ENCODE data around the gene TNFRSF25. TPM values are rescaled to one million over a fixed set of nuclear protein-coding genes. Genes with fewer than 3 reads are reported as not detected.
"Not testable (repeated sequence)": the region's sequence is repeated elsewhere in the genome, so short reads cannot be mapped to it uniquely, and the experiment has no call there.

TNFRSF25 gene
- polyA plus RNA-seq, 1 donor = 55.2 TPM

GRCh38 chr1:6462412-6463119 is 3.4 kb downstream of the TNFRSF25 start:
- Histone ChIP-seq H3K27ac (ENCODE audit: low read length) (no peak overlapping the region), H3K4me3 (ENCODE audit: low read length) (no peak overlapping the region), H3K36me3 (ENCODE audit: control insufficient read depth, insufficient read depth, low read length) (peaks cover 45% of the 10 kb centered on the region), H3K4me1 (ENCODE audit: control insufficient read depth, insufficient read depth, low read length) (peaks cover 36% of the 10 kb centered on the region), H3K27me3 (ENCODE audit: control insufficient read depth, insufficient read depth, low read length) (peaks cover 9% of the 10 kb centered on the region), H3K9me3 (ENCODE audit: control insufficient read depth, low read depth, low read length) (peaks cover 19% of the 10 kb centered on the region)
- no peak for DNase-seq
- whole genome bisulfite sequencing (ENCODE audit: insufficient coverage, low lambda C conversion rate) = no CpG with 5 or more reads among the region's 13 CpGs

DNA sequence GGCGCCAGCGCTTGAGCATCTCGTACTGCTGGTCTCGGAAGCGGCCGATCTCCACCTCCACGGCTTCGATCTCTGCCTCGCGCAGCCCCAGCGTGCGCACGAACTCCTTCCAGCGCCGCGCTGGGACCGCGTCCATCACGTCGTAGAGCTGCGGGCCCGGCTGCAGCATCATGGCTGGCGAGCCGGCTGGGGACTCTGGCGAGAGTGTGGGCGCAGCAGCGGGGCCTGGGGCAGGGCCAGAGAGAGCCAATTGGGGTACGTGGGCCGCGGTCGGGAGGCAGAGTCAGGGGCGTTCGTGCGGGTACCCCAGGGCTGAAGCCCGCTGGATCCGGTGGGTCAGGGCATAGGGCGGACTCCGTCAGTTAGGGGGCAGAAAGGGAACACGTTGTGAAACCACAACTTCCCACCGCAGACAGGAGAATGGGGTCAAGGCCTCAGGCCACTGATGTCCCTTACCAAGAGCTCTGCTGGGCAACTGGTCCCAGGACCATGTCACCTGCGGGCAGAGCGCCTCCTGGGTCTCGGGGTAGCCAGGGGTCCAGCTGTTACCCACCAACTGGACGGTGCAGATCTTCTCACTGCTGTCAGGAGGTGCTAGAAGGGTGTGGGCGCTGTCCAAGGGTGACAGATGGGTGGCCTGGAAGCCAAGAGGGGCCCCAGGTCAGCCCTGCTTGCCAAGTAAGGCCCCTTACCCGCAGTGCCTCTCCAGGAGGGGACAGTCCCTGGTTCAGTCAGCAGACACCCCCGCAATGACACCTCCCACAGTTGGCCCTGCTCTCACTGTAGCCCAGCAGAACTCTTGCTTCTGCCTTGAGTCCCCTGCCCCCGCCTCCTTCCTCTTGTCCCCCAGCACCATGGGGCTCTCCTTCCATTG is 4.2 kb downstream of the TNFRSF25 start:
- peaks cover 13% of the 10 kb centered on the region for H3K27me3 ChIP-seq (ENCODE audit: control insufficient read depth, insufficient read depth, low read length)
- WGBS (ENCODE audit: insufficient coverage, low lambda C conversion rate) = no CpG with 5 or more reads among the region's 48 CpGs
- no peak for DNase-seq
- H3K4me3 ChIP-seq (ENCODE audit: low read length) = no peak overlapping the region
- peaks cover 19% of the 10 kb centered on the region for H3K9me3 ChIP-seq (ENCODE audit: control insufficient read depth, low read depth, low read length)
- H3K27ac ChIP-seq (ENCODE audit: low read length) = no peak overlapping the region
- peaks cover 28% of the 10 kb centered on the region for H3K4me1 ChIP-seq (ENCODE audit: control insufficient read depth, insufficient read depth, low read length)
- peaks cover 48% of the 10 kb centered on the region for H3K36me3 ChIP-seq (ENCODE audit: control insufficient read depth, insufficient read depth, low read length)

DNA sequence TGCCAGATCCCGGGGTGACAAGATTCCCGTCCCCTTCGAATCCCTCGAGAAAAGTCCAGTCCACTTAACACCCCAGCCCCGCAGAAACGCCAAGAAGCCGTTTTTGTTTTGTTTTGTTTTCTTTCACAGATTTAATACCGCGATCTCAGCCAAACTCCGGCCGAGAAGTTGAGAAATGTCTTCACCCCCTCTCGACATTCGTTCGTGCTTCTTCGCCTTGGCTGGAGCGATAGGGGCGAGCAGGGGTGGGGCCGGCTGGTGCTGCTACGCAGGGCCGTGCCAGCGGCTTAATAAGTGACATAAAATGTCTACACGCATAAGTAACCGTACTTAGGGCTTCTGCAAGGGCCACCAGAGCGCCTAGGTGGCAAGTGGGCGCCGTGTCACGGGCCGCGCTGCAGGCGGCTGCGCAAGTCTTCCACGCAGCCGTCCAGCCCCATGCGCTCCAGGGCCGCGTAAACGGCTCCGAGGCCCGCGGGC is 4.9 kb downstream of the TNFRSF25 start:
- no peak for DNase-seq
- Histone ChIP-seq H3K9me3 (ENCODE audit: control insufficient read depth, low read depth, low read length) (peaks cover 19% of the 10 kb centered on the region), H3K4me3 (ENCODE audit: low read length) (no peak overlapping the region), H3K36me3 (ENCODE audit: control insufficient read depth, insufficient read depth, low read length) (peaks cover 55% of the 10 kb centered on the region), H3K27ac (ENCODE audit: low read length) (no peak overlapping the region), H3K27me3 (ENCODE audit: control insufficient read depth, insufficient read depth, low read length) (peaks cover 19% of the 10 kb centered on the region), H3K4me1 (ENCODE audit: control insufficient read depth, insufficient read depth, low read length) (peaks cover 28% of the 10 kb centered on the region)
- no CpG with 5 or more reads among the region's 40 CpGs for WGBS (ENCODE audit: insufficient coverage, low lambda C conversion rate)

GRCh38 chr1:6460301-6461050 is 5.5 kb downstream of the TNFRSF25 start:
- H3K27me3 ChIP-seq (ENCODE audit: control insufficient read depth, insufficient read depth, low read length) = peaks cover 23% of the 10 kb centered on the region
- H3K4me1 ChIP-seq (ENCODE audit: control insufficient read depth, insufficient read depth, low read length) = peaks cover 25% of the 10 kb centered on the region
- peaks cover 22% of the 10 kb centered on the region for H3K9me3 ChIP-seq (ENCODE audit: control insufficient read depth, low read depth, low read length)
- DNase-seq = no peak
- peaks cover 59% of the 10 kb centered on the region for H3K36me3 ChIP-seq (ENCODE audit: control insufficient read depth, insufficient read depth, low read length)
- no peak overlapping the region for H3K4me3 ChIP-seq (ENCODE audit: low read length)
- no CpG with 5 or more reads among the region's 39 CpGs for WGBS (ENCODE audit: insufficient coverage, low lambda C conversion rate)
- H3K27ac ChIP-seq (ENCODE audit: low read length) = no peak overlapping the region

DNA sequence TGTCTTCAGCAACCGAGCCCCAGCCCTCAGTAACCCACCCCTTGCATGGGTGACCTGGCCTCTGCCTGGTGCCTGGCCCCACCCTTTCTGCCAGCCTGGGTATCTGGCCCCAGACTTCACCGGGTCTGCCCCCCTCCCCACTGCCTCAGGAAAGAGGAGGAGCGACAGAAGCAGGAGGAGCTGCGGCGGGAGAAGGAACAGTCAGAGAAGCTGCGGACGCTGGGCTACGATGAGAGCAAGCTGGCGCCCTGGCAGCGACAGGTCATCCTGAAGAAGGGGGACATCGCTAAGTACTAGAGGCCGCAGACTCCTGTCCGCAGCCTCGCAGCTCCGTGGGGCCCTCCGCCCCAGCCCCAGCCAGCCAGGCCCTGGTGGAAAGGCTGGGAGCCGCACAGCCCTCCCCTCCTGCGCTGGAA is 6.1 kb downstream of the TNFRSF25 start:
- Histone ChIP-seq H3K36me3 (ENCODE audit: control insufficient read depth, insufficient read depth, low read length) (peaks cover 60% of the 10 kb centered on the region), H3K4me1 (ENCODE audit: control insufficient read depth, insufficient read depth, low read length) (peaks cover 19% of the 10 kb centered on the region), H3K4me3 (ENCODE audit: low read length) (no peak overlapping the region), H3K27ac (ENCODE audit: low read length) (no peak overlapping the region), H3K27me3 (ENCODE audit: control insufficient read depth, insufficient read depth, low read length) (peaks cover 25% of the 10 kb centered on the region), H3K9me3 (ENCODE audit: control insufficient read depth, low read depth, low read length) (peaks cover 24% of the 10 kb centered on the region)
- WGBS (ENCODE audit: insufficient coverage, low lambda C conversion rate) = no CpG with 5 or more reads among the region's 18 CpGs
- no peak for DNase-seq

- Histone ChIP-seq H3K27me3 (ENCODE audit: control insufficient read depth, insufficient read depth, low read length) (peaks cover 42% of the 10 kb centered on the region), H3K27ac (ENCODE audit: low read length) (no peak overlapping the region), H3K4me1 (ENCODE audit: control insufficient read depth, insufficient read depth, low read length) (peaks cover 20% of the 10 kb centered on the region), H3K36me3 (ENCODE audit: control insufficient read depth, insufficient read depth, low read length) (peaks cover 54% of the 10 kb centered on the region), H3K4me3 (ENCODE audit: low read length) (no peak overlapping the region), H3K9me3 (ENCODE audit: control insufficient read depth, low read depth, low read length) (peaks cover 32% of the 10 kb centered on the region)
- WGBS (ENCODE audit: insufficient coverage, low lambda C conversion rate) = no CpG with 5 or more reads among the region's 11 CpGs
- no peak for DNase-seq
These were observed 9.0 kb downstream of the TNFRSF25 start for GRCh38 chr1:6456800-6457466.

DNA sequence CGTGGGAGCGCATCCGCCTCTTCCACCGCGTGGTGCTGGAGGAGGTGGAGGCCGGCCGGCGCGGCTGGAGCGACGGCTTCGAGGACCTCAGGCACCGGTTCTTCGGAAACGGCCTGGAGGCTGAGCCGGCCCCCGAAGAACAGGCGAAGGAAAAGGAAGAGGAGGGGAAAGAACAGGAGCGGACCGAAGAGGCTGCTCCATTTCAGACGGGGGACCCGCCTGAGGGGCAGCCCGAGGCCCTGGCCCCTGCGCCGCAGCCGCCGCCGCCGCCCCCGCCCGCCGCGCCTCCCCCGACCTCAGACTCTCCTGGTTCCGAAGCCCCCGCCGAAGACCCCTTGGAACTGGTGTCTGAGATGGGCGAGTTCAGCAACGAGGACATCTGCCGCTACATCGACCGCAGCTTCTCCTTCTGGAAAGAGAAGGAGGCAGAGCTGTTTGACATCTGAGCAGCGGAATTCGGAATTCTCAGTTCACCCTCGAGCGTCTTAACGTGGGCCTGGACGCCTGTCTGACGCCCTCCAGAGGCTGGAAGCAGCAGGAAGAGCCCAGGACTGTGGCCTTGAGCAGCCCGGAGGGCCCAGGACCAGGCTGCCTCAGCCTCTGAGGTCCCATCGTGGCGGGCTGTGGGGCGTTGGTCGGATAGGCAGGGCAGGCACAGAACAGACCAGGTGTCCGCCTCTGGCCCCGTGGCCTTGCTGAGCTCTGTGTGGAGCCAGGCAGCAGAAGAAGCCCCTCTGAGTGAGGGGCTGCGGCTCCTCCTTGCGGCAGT is 10.0 kb downstream of the TNFRSF25 start:
- H3K9me3 ChIP-seq (ENCODE audit: control insufficient read depth, low read depth, low read length) = peaks cover 27% of the 10 kb centered on the region
- DNase-seq; H3K27ac ChIP-seq (ENCODE audit: low read length); H3K4me3 ChIP-seq (ENCODE audit: low read length): not testable (repeated sequence)
- H3K4me1 ChIP-seq (ENCODE audit: control insufficient read depth, insufficient read depth, low read length) = peaks cover 25% of the 10 kb centered on the region
- WGBS (ENCODE audit: insufficient coverage, low lambda C conversion rate) = no CpG with 5 or more reads among the region's 58 CpGs
- H3K27me3 ChIP-seq (ENCODE audit: control insufficient read depth, insufficient read depth, low read length) = peaks cover 40% of the 10 kb centered on the region
- H3K36me3 ChIP-seq (ENCODE audit: control insufficient read depth, insufficient read depth, low read length) = peaks cover 48% of the 10 kb centered on the region

DNA sequence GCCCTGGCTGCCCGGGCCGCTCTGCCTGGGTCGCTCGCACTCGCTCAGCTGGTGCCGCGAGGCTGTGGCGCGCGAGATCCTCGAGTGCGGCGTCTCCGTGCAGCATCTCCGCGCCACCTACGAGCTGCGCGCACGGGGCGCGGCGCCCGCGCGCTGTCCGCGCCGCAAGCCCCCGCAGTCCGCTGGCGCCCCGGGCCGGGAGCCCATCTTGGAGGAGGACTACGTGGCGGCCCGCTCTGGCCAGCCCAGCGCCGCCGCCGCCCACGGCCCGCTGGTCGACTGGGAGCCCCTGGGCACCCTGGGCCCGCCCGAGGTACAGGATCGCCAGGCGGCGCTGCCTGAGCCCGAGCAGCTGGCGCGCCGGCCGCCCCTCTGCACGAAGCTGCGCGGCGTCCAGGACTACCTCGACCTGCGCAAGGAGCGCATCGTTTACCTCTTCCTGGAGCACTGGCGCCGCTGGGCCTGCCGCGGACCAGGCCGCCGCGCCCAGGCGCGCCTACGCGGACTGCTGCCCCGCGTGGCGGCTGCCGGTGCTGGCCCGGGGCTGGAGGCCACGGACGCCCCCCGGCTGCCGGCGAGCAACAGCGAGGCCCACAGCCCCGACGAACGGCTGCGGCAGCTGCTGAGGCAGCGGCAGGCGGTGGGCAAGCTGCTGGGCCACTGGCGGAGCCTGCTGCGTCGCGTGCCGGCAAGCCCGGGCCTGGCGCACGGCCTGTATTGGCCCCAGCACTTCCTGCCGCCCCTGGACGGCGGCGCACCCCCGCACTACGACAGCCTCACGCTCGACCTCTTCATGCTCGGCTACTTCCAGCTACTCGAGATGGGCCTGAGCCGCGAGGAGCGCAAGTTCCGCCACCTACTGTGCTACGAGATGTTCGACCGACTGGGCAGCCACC is 10.9 kb downstream of the TNFRSF25 start:
- peaks cover 18% of the 10 kb centered on the region for H3K4me1 ChIP-seq (ENCODE audit: control insufficient read depth, insufficient read depth, low read length)
- DNase-seq = no peak
- H3K9me3 ChIP-seq (ENCODE audit: control insufficient read depth, low read depth, low read length) = peaks cover 21% of the 10 kb centered on the region
- H3K36me3 ChIP-seq (ENCODE audit: control insufficient read depth, insufficient read depth, low read length) = peaks cover 39% of the 10 kb centered on the region
- H3K4me3 ChIP-seq (ENCODE audit: low read length) = no peak overlapping the region
- H3K27ac ChIP-seq (ENCODE audit: low read length) = no peak overlapping the region
- H3K27me3 ChIP-seq (ENCODE audit: control insufficient read depth, insufficient read depth, low read length) = peaks cover 42% of the 10 kb centered on the region
- no CpG with 5 or more reads among the region's 115 CpGs for WGBS (ENCODE audit: insufficient coverage, low lambda C conversion rate)

All from large intestine (tissue), 3 donors.